Memory B cell (primary cell): ENCODE data around the gene NOL11.
"Not testable (repeated sequence)": the region's sequence is repeated elsewhere in the genome, so short reads cannot be mapped to it uniquely, and the experiment has no call there.

Experiments
- ATAC-seq: fragments of 150-1000 bp; cut with Tn5 transposase; 2 replicates; pipeline ENCODE4 v1.10.0; 2021; ENCODE audit warnings: low read depth, mild to moderate bottlenecking, moderate library complexity
- DNase-seq, 2 donors: peaks; one replicate each; pipeline ENCODE4 v3.0.0; 2022; ENCODE audit warnings: low spot score in 2 of 2
- H3K27ac Mint-ChIP-seq: one replicate; pipeline ENCODE4 v1.8.0; 2022; ENCODE audit warnings: mild to moderate bottlenecking, moderate library complexity, mixed read lengths
- H3K27me3 Mint-ChIP-seq: one replicate; pipeline ENCODE4 v1.8.0; 2022; ENCODE audit warnings: mixed read lengths
- H3K36me3 Mint-ChIP-seq: one replicate; pipeline ENCODE4 v1.8.0; 2022; ENCODE audit warnings: mild to moderate bottlenecking, mixed read lengths
- H3K4me1 Mint-ChIP-seq: one replicate; pipeline ENCODE4 v1.8.0; 2022; ENCODE audit warnings: mixed read lengths
- H3K4me3 Mint-ChIP-seq: one replicate; pipeline ENCODE4 v1.8.0; 2022; ENCODE audit warnings: mild to moderate bottlenecking, moderate library complexity, mixed read lengths
- H3K9me3 Mint-ChIP-seq: one replicate; pipeline ENCODE4 v1.8.0; 2022; ENCODE audit warnings: mixed read lengths

NOL11 gene

GRCh38 chr17:67693811-67694210 lies 23.9 kb upstream of the NOL11 start:
- Mint-ChIP-seq H3K4me1 (peaks cover 2% of the 10 kb centered on the region), H3K27me3 (no peaks in the 10 kb centered on the region), H3K27ac (no peak overlapping the region), H3K9me3 (no peaks in the 10 kb centered on the region), H3K36me3 (no peaks in the 10 kb centered on the region), H3K4me3 (no peak overlapping the region)
- DNase-seq (no peak), ATAC-seq (no peak)

GRCh38 chr17:67696347-67696746 lies 21.4 kb upstream of the NOL11 start:
- Mint-ChIP-seq H3K4me1 (peaks cover 2% of the 10 kb centered on the region), H3K9me3 (no peaks in the 10 kb centered on the region), H3K27ac (no peak overlapping the region), H3K27me3 (no peaks in the 10 kb centered on the region), H3K36me3 (no peaks in the 10 kb centered on the region), H3K4me3 (no peak overlapping the region)
- no peak for ATAC-seq
- no peak for DNase-seq

- Mint-ChIP-seq H3K36me3 (no peaks in the 10 kb centered on the region), H3K4me1 (peaks cover 2% of the 10 kb centered on the region)
Measured at GRCh38 chr17:67696853-67697498, 20.8 kb upstream of the NOL11 start.

GRCh38 chr17:67700037-67700724 lies 17.6 kb upstream of the NOL11 start:
- H3K4me1 Mint-ChIP-seq = peaks cover 2% of the 10 kb centered on the region
- no peak overlapping the region for H3K4me3 Mint-ChIP-seq
- no peaks in the 10 kb centered on the region for H3K9me3 Mint-ChIP-seq
- H3K27ac Mint-ChIP-seq = no peak overlapping the region
- DNase-seq (no peak), ATAC-seq (no peak)
- no peaks in the 10 kb centered on the region for H3K36me3 Mint-ChIP-seq
- peaks cover 7% of the 10 kb centered on the region for H3K27me3 Mint-ChIP-seq

More at GRCh38 chr17:67696853-67697498, 20.8 kb upstream of the NOL11 start:
- Mint-ChIP-seq H3K27ac (no peak overlapping the region), H3K9me3 (no peaks in the 10 kb centered on the region), H3K4me3 (no peak overlapping the region), H3K27me3 (no peaks in the 10 kb centered on the region)
- ATAC-seq (no peak), DNase-seq (no peak)

GRCh38 chr17:67700725-67701119 lies 17.0 kb upstream of the NOL11 start:
- Mint-ChIP-seq H3K27ac (no peak overlapping the region), H3K36me3 (no peaks in the 10 kb centered on the region), H3K4me3 (no peak overlapping the region), H3K9me3 (no peaks in the 10 kb centered on the region), H3K4me1 (peaks cover 2% of the 10 kb centered on the region), H3K27me3 (peaks cover 7% of the 10 kb centered on the region)
- ATAC-seq (no peak), DNase-seq (no peak)

- H3K4me1 Mint-ChIP-seq, H3K9me3 Mint-ChIP-seq, ATAC-seq, DNase-seq, H3K4me3 Mint-ChIP-seq, H3K36me3 Mint-ChIP-seq, H3K27me3 Mint-ChIP-seq, H3K27ac Mint-ChIP-seq: not testable (repeated sequence)
Measured at GRCh38 chr17:67702861-67703260, 14.9 kb upstream of the NOL11 start.

GRCh38 chr17:67707442-67707841 lies 10.3 kb upstream of the NOL11 start:
- Mint-ChIP-seq H3K9me3 (no peaks in the 10 kb centered on the region), H3K4me1 (peaks cover 3% of the 10 kb centered on the region), H3K27ac (no peak overlapping the region), H3K27me3 (peaks cover 9% of the 10 kb centered on the region), H3K4me3 (no peak overlapping the region), H3K36me3 (no peaks in the 10 kb centered on the region)
- DNase-seq (no peak), ATAC-seq (no peak)

GRCh38 chr17:67708378-67708777 lies 9.4 kb upstream of the NOL11 start:
- Mint-ChIP-seq H3K4me1 (peaks cover 3% of the 10 kb centered on the region), H3K4me3 (no peak overlapping the region), H3K9me3 (peaks cover 1% of the 10 kb centered on the region), H3K27me3 (peaks cover 10% of the 10 kb centered on the region), H3K27ac (no peak overlapping the region), H3K36me3 (no peaks in the 10 kb centered on the region)
- ATAC-seq = no peak
- DNase-seq = no peak

- no peak for ATAC-seq
- no peaks in the 10 kb centered on the region for H3K36me3 Mint-ChIP-seq
- H3K27me3 Mint-ChIP-seq = peaks cover 3% of the 10 kb centered on the region
- H3K27ac Mint-ChIP-seq = no peak overlapping the region
- no peak for DNase-seq
- peaks cover 3% of the 10 kb centered on the region for H3K4me1 Mint-ChIP-seq
- H3K4me3 Mint-ChIP-seq = no peak overlapping the region
- H3K9me3 Mint-ChIP-seq = peaks cover 3% of the 10 kb centered on the region
Measured at GRCh38 chr17:67711916-67712315, 5.8 kb upstream of the NOL11 start.

GRCh38 chr17:67712375-67712774 lies 5.4 kb upstream of the NOL11 start:
- ATAC-seq = no peak
- Mint-ChIP-seq H3K27ac (no peak overlapping the region), H3K9me3 (peaks cover 3% of the 10 kb centered on the region), H3K36me3 (no peaks in the 10 kb centered on the region), H3K27me3 (peaks cover 3% of the 10 kb centered on the region), H3K4me1 (peaks cover 3% of the 10 kb centered on the region), H3K4me3 (no peak overlapping the region)
- DNase-seq = no peak

- Mint-ChIP-seq H3K4me1 (peaks cover 4% of the 10 kb centered on the region), H3K27me3 (peaks cover 3% of the 10 kb centered on the region), H3K9me3 (peaks cover 3% of the 10 kb centered on the region), H3K4me3 (no peak overlapping the region), H3K36me3 (no peaks in the 10 kb centered on the region), H3K27ac (no peak overlapping the region)
- DNase-seq (no peak), ATAC-seq (no peak)
Measured at GRCh38 chr17:67713169-67713568, 4.6 kb upstream of the NOL11 start.

GRCh38 chr17:67716405-67716798 lies 1.3 kb upstream of the NOL11 start:
- peaks cover 5% of the 10 kb centered on the region for H3K4me1 Mint-ChIP-seq
- peaks cover 3% of the 10 kb centered on the region for H3K9me3 Mint-ChIP-seq
- peaks cover 3% of the 10 kb centered on the region for H3K27me3 Mint-ChIP-seq
- no peaks in the 10 kb centered on the region for H3K36me3 Mint-ChIP-seq
- ATAC-seq (no peak), DNase-seq (no peak)
- no peak overlapping the region for H3K4me3 Mint-ChIP-seq
- H3K27ac Mint-ChIP-seq = no peak overlapping the region

GRCh38 chr17:67717192-67717623 lies 528 bp upstream of the NOL11 start:
- Mint-ChIP-seq H3K4me3 (peak overlapping the region; percentile 98), H3K4me1 (peaks cover 5% of the 10 kb centered on the region), H3K27ac (peak overlapping the region; percentile 99), H3K36me3 (peaks cover 6% of the 10 kb centered on the region), H3K27me3 (peaks cover 3% of the 10 kb centered on the region), H3K9me3 (peaks cover 3% of the 10 kb centered on the region)
- DNase-seq (no peak), ATAC-seq (no peak)

- ATAC-seq = peak; percentile 6
- peaks cover 2% of the 10 kb centered on the region for H3K9me3 Mint-ChIP-seq
- H3K4me1 Mint-ChIP-seq = peaks cover 3% of the 10 kb centered on the region
- DNase-seq = peak in 1 of 2 donors; percentile 9
- peak overlapping the region; percentile 98 for H3K4me3 Mint-ChIP-seq
- H3K36me3 Mint-ChIP-seq = peaks cover 6% of the 10 kb centered on the region
- H3K27me3 Mint-ChIP-seq = no peaks in the 10 kb centered on the region
- H3K27ac Mint-ChIP-seq = peak overlapping the region; percentile 99
Measured at GRCh38 chr17:67718325-67718941, 697 bp downstream of the NOL11 start.
